Nephron (organoid): ENCODE measurements around the gene NLK.

Source experiments
- H3K27ac Mint-ChIP-seq, 3 experiments: 2 replicates each; pipeline ENCODE4 v1.8.0; 2020; ENCODE audit warnings: mixed read lengths in 3 of 3, mild to moderate bottlenecking in 2 of 3, moderate library complexity in 1 of 3
- H3K27me3 Mint-ChIP-seq: 2 replicates; pipeline ENCODE4 v1.8.0; 2021; ENCODE audit warnings: low read depth, mild to moderate bottlenecking, moderate library complexity, mixed read lengths
- H3K36me3 Mint-ChIP-seq: 2 replicates; pipeline ENCODE4 v1.8.0; 2020; ENCODE audit warnings: low read depth, mixed read lengths
- H3K4me1 Mint-ChIP-seq: 2 replicates; pipeline ENCODE4 v1.8.0; 2020; ENCODE audit warnings: mixed read lengths
- H3K4me3 Mint-ChIP-seq, 3 experiments: 2 replicates each; pipeline ENCODE4 v1.8.0; 2020; ENCODE audit warnings: mild to moderate bottlenecking in 3 of 3, mixed read lengths in 3 of 3, moderate library complexity in 2 of 3
- H3K9me3 Mint-ChIP-seq: 2 replicates; pipeline ENCODE4 v1.8.0; 2020; ENCODE audit warnings: mixed read lengths
- CTCF ChIP-seq, 3 experiments: fragments of 200-600 bp; sonication (generic); IDR thresholded peaks; one replicate each; pipeline ENCODE4 v1.5.0; 2021; ENCODE audit warnings: antibody characterized with exemption in 3 of 3; ENCODE audit not compliant: unreplicated experiment in 3 of 3

NLK gene

GRCh38 chr17:28159004-28159403, 116.5 kb downstream of the NLK start:
- Mint-ChIP-seq H3K4me3 (no peak overlapping the region), H3K9me3 (no peaks in the 10 kb centered on the region), H3K27me3 (no peaks in the 10 kb centered on the region), H3K27ac (no peak overlapping the region), H3K4me1 (no peaks in the 10 kb centered on the region), H3K36me3 (peaks cover 14% of the 10 kb centered on the region)
- no peak for TF ChIP-seq CTCF (IDR thresholded peaks at IDR 0.05; ENCODE audit: unreplicated experiment in 3 of 3)

GRCh38 chr17:28159924-28160323, 117.4 kb downstream of the NLK start:
- Mint-ChIP-seq H3K27me3 (no peaks in the 10 kb centered on the region), H3K4me1 (no peaks in the 10 kb centered on the region), H3K27ac (no peak overlapping the region), H3K9me3 (no peaks in the 10 kb centered on the region), H3K36me3 (peaks cover 10% of the 10 kb centered on the region), H3K4me3 (no peak overlapping the region)
- no peak for TF ChIP-seq CTCF (IDR thresholded peaks at IDR 0.05; ENCODE audit: unreplicated experiment in 3 of 3)

- Mint-ChIP-seq H3K27me3 (no peaks in the 10 kb centered on the region), H3K36me3 (peaks cover 10% of the 10 kb centered on the region), H3K4me1 (no peaks in the 10 kb centered on the region), H3K27ac (no peak overlapping the region), H3K4me3 (no peak overlapping the region), H3K9me3 (no peaks in the 10 kb centered on the region)
- no peak for TF ChIP-seq CTCF (IDR thresholded peaks at IDR 0.05; ENCODE audit: unreplicated experiment in 3 of 3)
These were observed 118.1 kb downstream of the NLK start for GRCh38 chr17:28160610-28161009.

- Mint-ChIP-seq H3K4me3 (no peak overlapping the region), H3K4me1 (no peaks in the 10 kb centered on the region), H3K27ac (no peak overlapping the region), H3K9me3 (no peaks in the 10 kb centered on the region), H3K36me3 (peaks cover 14% of the 10 kb centered on the region), H3K27me3 (no peaks in the 10 kb centered on the region)
- no peak for TF ChIP-seq CTCF (IDR thresholded peaks at IDR 0.05; ENCODE audit: unreplicated experiment in 3 of 3)
These were observed 118.8 kb downstream of the NLK start for GRCh38 chr17:28161311-28161710.

GRCh38 chr17:28166478-28166877, 124.0 kb downstream of the NLK start:
- Mint-ChIP-seq H3K9me3 (no peaks in the 10 kb centered on the region), H3K4me3 (no peak overlapping the region)
- TF ChIP-seq CTCF (IDR thresholded peaks at IDR 0.05; ENCODE audit: unreplicated experiment in 3 of 3): no peak

GRCh38 chr17:28169621-28170349, 127.3 kb downstream of the NLK start:
- TF ChIP-seq CTCF (IDR thresholded peaks at IDR 0.05; ENCODE audit: unreplicated experiment in 3 of 3): no peak
- no peaks in the 10 kb centered on the region for H3K9me3 Mint-ChIP-seq

More at GRCh38 chr17:28166478-28166877, 124.0 kb downstream of the NLK start:
- Mint-ChIP-seq H3K4me1 (no peaks in the 10 kb centered on the region), H3K27ac (no peak overlapping the region), H3K27me3 (no peaks in the 10 kb centered on the region), H3K36me3 (peaks cover 27% of the 10 kb centered on the region)

More at GRCh38 chr17:28169621-28170349, 127.3 kb downstream of the NLK start:
- Mint-ChIP-seq H3K27ac (no peak overlapping the region), H3K4me1 (peaks cover 18% of the 10 kb centered on the region), H3K27me3 (no peaks in the 10 kb centered on the region), H3K36me3 (peaks cover 23% of the 10 kb centered on the region), H3K4me3 (no peak overlapping the region)
